ENCODE results near the gene CLDN6.

- TF ChIP-seq CTCF (IDR thresholded peaks at IDR 0.05), result no peak
- no peak for TF ChIP-seq EP300 (IDR thresholded peaks at IDR 0.05)
- no peak for TF ChIP-seq POLR2A (IDR thresholded peaks at IDR 0.05)
These were observed 10.8 kb upstream of the CLDN6 start for GRCh38 chr16:3028716-3029319.

Measured in ovary (tissue), 3 donors.